ENCODE data around the gene SHC4.
"Not testable (repeated sequence)": the region's sequence is repeated elsewhere in the genome, so short reads cannot be mapped to it uniquely, and the experiment has no call there.

The SHC4 gene

GRCh38 chr15:48798319-48798718 lies 165.4 kb downstream of the SHC4 start:
- no peak for DNase-seq (ENCODE audit: low read depth in 2 of 2)
- H3K4me3 ChIP-seq (replicated peaks in 1 of 2; ENCODE audit: low read depth in 2 of 2, low read length in 2 of 2): no peak overlapping the region
- TF ChIP-seq CTCF (IDR thresholded peaks at IDR 0.05; ENCODE audit: low read depth, low read length): no peak

DNA sequence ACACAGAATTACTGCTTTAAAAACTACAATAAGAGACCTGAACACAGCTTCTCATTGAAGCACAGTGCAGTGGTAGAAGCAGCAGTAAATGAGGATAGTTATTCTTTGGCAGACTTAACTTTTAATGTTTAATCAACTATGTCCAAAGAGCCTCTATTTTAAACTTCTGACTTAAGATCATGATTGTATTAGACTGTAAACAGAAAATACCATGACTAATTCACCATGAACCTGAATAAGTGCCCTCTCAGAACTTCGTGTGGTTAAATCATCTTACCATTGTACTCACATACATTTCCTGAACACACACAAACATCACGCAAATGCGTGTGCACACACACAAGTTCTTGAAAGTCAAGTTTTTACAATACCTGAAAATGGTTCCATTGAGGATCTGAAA lies 166.8 kb downstream of the SHC4 start:
- H3K4me3 ChIP-seq (replicated peaks in 1 of 2; ENCODE audit: low read depth in 2 of 2, low read length in 2 of 2): no peak overlapping the region
- DNase-seq (ENCODE audit: low read depth in 2 of 2): peak in 1 of 2 donors; percentile 83
- no peak for TF ChIP-seq CTCF (IDR thresholded peaks at IDR 0.05; ENCODE audit: low read depth, low read length)

DNA sequence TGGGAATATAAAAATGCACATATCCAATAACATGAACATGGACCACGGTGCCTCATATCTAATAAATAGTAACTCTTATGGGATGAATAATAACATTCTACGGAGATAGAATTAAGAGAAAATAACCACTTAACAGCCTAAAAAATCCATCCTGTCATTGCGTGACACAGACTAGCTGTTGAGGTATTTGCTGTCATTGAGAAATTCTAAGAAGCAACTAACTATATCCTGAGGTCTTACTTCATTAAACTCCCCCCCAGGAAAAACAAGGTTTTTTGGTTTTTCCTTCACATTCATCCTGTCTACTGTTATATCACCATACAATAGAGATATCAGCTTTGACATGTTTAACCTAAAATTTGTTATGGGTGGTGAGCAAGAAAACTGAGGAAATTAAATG lies 167.2 kb downstream of the SHC4 start:
- no peak overlapping the region for H3K4me3 ChIP-seq (replicated peaks in 1 of 2; ENCODE audit: low read depth in 2 of 2, low read length in 2 of 2)
- no peak for DNase-seq (ENCODE audit: low read depth in 2 of 2)
- TF ChIP-seq CTCF (IDR thresholded peaks at IDR 0.05; ENCODE audit: low read depth, low read length): no peak

GRCh38 chr15:48795901-48796300 lies 167.8 kb downstream of the SHC4 start:
- no peak overlapping the region for H3K4me3 ChIP-seq (replicated peaks in 1 of 2; ENCODE audit: low read depth in 2 of 2, low read length in 2 of 2)
- DNase-seq (ENCODE audit: low read depth in 2 of 2): no peak
- no peak for TF ChIP-seq CTCF (IDR thresholded peaks at IDR 0.05; ENCODE audit: low read depth, low read length)

DNA sequence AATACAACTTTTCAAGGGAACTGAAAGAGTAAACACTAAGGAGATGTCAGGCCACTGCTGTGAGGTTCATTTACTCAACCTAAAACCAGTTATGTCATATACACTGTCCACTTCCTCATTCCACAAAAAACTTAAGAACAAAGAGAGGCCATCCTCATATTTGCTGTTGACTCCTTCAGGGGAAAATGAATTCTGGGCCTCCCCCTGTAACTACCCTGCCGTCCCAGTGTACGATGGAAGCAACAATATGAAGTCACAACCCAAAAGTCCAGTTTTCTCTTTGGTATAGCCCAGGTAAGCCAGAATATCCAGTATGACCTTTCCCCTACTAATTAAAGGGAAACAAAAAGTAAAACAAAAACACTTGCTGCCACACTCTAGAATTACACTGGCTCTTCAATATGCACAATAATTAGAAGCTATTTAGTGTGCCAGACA lies 169.0 kb downstream of the SHC4 start:
- no peak overlapping the region for H3K4me3 ChIP-seq (replicated peaks in 1 of 2; ENCODE audit: low read depth in 2 of 2, low read length in 2 of 2)
- DNase-seq (ENCODE audit: low read depth in 2 of 2): peak; percentile 40 to 60
- no peak for TF ChIP-seq CTCF (IDR thresholded peaks at IDR 0.05; ENCODE audit: low read depth, low read length)

GRCh38 chr15:48792408-48792807 lies 171.3 kb downstream of the SHC4 start:
- H3K4me3 ChIP-seq (replicated peaks in 1 of 2; ENCODE audit: low read depth in 2 of 2, low read length in 2 of 2): no peak overlapping the region
- no peak for TF ChIP-seq CTCF (IDR thresholded peaks at IDR 0.05; ENCODE audit: low read depth, low read length)
- no peak for DNase-seq (ENCODE audit: low read depth in 2 of 2)

GRCh38 chr15:48790466-48791115 lies 173.1 kb downstream of the SHC4 start:
- peak in 1 of 2 donors; percentile 60 for DNase-seq (ENCODE audit: low read depth in 2 of 2)
- H3K4me3 ChIP-seq (replicated peaks in 1 of 2; ENCODE audit: low read depth in 2 of 2, low read length in 2 of 2): not testable (repeated sequence)

Measured in cardiac fibroblast (primary cell).